GM19324 (cell line): ENCODE measurements around the gene CCM2L.

Experiments
- ATAC-seq: cut with Tn5 transposase; IDR thresholded peaks from one replicate; pipeline ENCODE4 v1.9.1; 2021; ENCODE audit warnings: mild to moderate bottlenecking, moderate library complexity; ENCODE audit not compliant: unreplicated experiment, low FRiP score

The CCM2L gene

DNA sequence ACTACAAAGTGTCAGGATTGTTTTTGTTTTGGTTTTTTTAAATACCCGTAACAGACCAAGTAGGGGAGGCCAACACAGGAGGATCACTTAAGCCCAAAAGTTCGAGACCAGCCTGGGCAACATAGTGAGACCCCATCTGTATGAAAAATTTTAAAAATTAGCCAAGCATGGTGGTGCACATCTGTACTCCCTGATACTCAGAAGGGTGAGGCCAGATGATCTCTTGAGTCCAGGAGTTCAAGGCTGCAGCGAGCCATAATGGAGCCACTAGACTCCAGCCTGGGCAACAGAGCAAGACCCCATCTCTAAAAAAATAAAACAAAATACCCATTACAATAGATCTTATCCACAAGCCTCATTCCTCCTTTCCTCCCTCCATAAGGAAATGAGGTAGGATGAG is 70.5 kb downstream of the CCM2L start:
- no peak for ATAC-seq
